ENCODE measurements around the gene GLMN.

The GLMN gene

GRCh38 chr1:92298573-92299476, at the start of gene GLMN, which contains the start of gene RPAP2:
Gene GLMN (minus strand): TSS chr1:92298987. CDS start chr1:92297999, 988 bp downstream.
Gene RPAP2 (plus strand): TSS chr1:92299059. CDS start chr1:92299074, 15 bp downstream.
- peak; percentile 87 for DNase-seq (ENCODE audit: low spot score)

- no peak for DNase-seq (ENCODE audit: low spot score)
Observed at GRCh38 chr1:92346866-92347640, 48.3 kb upstream of the GLMN start.

- DNase-seq (ENCODE audit: low spot score), result no peak
Observed at GRCh38 chr1:92343061-92343460, 44.3 kb upstream of the GLMN start.

GRCh38 chr1:92342401-92342800, 43.6 kb upstream of the GLMN start:
- DNase-seq (ENCODE audit: low spot score), result no peak

GRCh38 chr1:92340154-92340553, 41.4 kb upstream of the GLMN start:
- DNase-seq (ENCODE audit: low spot score), result no peak

GRCh38 chr1:92333668-92334067, 34.9 kb upstream of the GLMN start:
- DNase-seq (ENCODE audit: low spot score), result no peak

- DNase-seq (ENCODE audit: low spot score), result no peak
Observed at GRCh38 chr1:92329347-92330129, 30.8 kb upstream of the GLMN start.

GRCh38 chr1:92327794-92328193, 29.0 kb upstream of the GLMN start:
- no peak for DNase-seq (ENCODE audit: low spot score)

- DNase-seq (ENCODE audit: low spot score), result no peak
Observed at GRCh38 chr1:92326681-92327080, 27.9 kb upstream of the GLMN start.

GRCh38 chr1:92324784-92325183, 26.0 kb upstream of the GLMN start:
- DNase-seq (ENCODE audit: low spot score), result no peak

- DNase-seq (ENCODE audit: low spot score), result no peak
Observed at GRCh38 chr1:92323473-92324453, 25.0 kb upstream of the GLMN start.

GRCh38 chr1:92317836-92318493, 19.2 kb upstream of the GLMN start:
- no peak for DNase-seq (ENCODE audit: low spot score)

GRCh38 chr1:92315766-92316599, 17.2 kb upstream of the GLMN start:
- DNase-seq (ENCODE audit: low spot score), result no peak

GRCh38 chr1:92314024-92314423, 15.2 kb upstream of the GLMN start:
- DNase-seq (ENCODE audit: low spot score), result no peak

GRCh38 chr1:92310185-92310597, 11.4 kb upstream of the GLMN start:
- DNase-seq (ENCODE audit: low spot score), result peak; percentile 36

GRCh38 chr1:92307980-92308379, 9.2 kb upstream of the GLMN start:
- no peak for DNase-seq (ENCODE audit: low spot score)

GRCh38 chr1:92306020-92306419, 7.2 kb upstream of the GLMN start:
- DNase-seq (ENCODE audit: low spot score), result no peak

GRCh38 chr1:92301021-92301420, 2.2 kb upstream of the GLMN start:
- DNase-seq (ENCODE audit: low spot score), result no peak

- DNase-seq (ENCODE audit: low spot score), result no peak
Observed at GRCh38 chr1:92299477-92300150, 827 bp upstream of the GLMN start.
